Measurements from ENCODE around the gene SERBP1.

SERBP1 gene

DNA sequence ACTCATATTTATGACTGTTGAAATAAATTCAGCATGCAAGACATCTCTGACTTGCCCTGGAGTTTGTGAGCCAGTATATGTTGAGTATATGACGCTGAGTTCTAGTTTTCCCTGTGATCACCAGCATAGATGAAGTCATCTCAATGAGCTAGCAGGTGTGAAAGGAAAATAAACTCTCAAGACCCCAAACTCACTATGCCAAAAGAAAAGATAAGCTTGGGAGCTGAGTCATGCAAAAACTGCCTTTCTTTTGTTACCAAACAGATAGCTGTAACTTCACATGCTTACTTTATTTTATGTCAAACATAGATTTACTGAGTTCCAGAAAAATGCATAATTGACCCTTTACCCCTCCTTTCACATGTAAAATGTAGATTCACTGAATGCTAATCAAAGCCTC, 52.9 kb downstream of the SERBP1 start:
- no peaks in the 10 kb centered on the region for H3K9me3 Mint-ChIP-seq
- H3K36me3 Mint-ChIP-seq, result peaks cover 5% of the 10 kb centered on the region
- no peak for DNase-seq (ENCODE audit: low spot score in 2 of 2)
- H3K27me3 Mint-ChIP-seq, result no peaks in the 10 kb centered on the region
- H3K4me1 Mint-ChIP-seq, result no peaks in the 10 kb centered on the region
- no peak for ATAC-seq (ENCODE audit: low read depth)
- no peak overlapping the region for H3K27ac Mint-ChIP-seq
- no peak overlapping the region for H3K4me3 Mint-ChIP-seq

DNA sequence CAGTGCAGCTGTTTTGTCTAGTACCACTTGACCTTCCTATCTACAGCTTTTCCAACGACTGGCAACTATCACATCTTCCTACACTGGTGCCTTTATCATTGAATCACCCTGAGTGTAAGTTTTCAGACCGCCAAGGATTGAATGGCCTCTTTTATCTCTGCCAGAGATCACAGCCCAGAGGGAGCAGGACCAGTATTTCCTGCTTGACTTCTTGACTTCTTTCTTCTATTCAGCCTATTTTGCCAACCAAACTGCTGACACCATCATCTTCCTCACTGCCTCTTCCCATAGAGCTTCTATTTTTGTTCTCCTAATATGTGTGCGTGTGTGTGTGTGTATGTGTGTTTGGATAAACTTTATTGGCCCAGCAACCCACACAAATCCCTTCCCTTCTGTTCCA, 53.8 kb downstream of the SERBP1 start:
- Mint-ChIP-seq H3K4me3 (no peak overlapping the region), H3K9me3 (no peaks in the 10 kb centered on the region), H3K27me3 (no peaks in the 10 kb centered on the region), H3K36me3 (peaks cover 5% of the 10 kb centered on the region), H3K4me1 (no peaks in the 10 kb centered on the region), H3K27ac (no peak overlapping the region)
- ATAC-seq (ENCODE audit: low read depth), result no peak
- no peak for DNase-seq (ENCODE audit: low spot score in 2 of 2)

DNA sequence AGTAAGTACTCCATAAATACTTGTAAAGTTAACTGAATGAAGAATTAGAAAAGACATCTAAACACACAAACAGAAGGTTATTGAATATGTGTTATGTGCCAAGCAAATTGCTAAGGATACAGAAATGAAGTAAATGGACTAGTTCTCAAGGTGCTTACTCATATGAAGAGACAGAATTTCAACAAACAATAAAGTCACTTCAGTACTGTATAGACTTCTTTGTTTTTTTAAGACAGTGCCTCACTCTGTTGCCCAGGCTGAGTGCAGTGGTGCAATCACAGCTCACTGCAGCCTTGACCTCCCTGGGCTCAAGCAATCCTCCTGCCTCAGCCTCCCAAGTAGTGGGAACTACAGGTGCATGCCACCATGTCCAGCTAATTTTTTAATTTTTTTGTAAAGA, 57.3 kb downstream of the SERBP1 start:
- Mint-ChIP-seq H3K27me3 (no peaks in the 10 kb centered on the region), H3K36me3 (peaks cover 2% of the 10 kb centered on the region), H3K4me3 (no peak overlapping the region), H3K9me3 (no peaks in the 10 kb centered on the region), H3K27ac (no peak overlapping the region), H3K4me1 (no peaks in the 10 kb centered on the region)
- ATAC-seq (ENCODE audit: low read depth) (no peak), DNase-seq (ENCODE audit: low spot score in 2 of 2) (no peak)

DNA sequence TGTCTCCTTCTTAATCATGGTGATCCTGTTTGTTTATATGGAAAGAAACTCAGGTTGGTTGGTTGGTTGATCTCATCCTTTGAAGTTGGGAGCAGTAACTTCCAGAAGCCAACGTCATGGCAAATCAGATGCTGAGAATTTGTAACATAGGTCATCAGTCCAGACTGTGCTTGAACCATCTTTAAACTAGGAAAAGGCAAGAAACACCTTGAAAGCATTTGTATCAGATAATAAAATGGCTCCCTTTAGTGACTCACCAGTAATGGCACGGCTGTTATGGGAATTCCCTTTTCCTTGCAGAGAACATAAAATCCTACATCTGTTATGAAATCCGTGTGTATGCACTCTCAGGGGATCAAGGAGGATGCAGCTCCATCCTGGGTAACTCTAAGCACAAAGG, 58.1 kb downstream of the SERBP1 start:
- peaks cover 2% of the 10 kb centered on the region for H3K9me3 Mint-ChIP-seq
- DNase-seq (ENCODE audit: low spot score in 2 of 2), result no peak
- ATAC-seq (ENCODE audit: low read depth), result no peak
- H3K27ac Mint-ChIP-seq, result no peak overlapping the region
- no peak overlapping the region for H3K4me3 Mint-ChIP-seq
- peaks cover 2% of the 10 kb centered on the region for H3K36me3 Mint-ChIP-seq
- no peaks in the 10 kb centered on the region for H3K4me1 Mint-ChIP-seq
- no peaks in the 10 kb centered on the region for H3K27me3 Mint-ChIP-seq

DNA sequence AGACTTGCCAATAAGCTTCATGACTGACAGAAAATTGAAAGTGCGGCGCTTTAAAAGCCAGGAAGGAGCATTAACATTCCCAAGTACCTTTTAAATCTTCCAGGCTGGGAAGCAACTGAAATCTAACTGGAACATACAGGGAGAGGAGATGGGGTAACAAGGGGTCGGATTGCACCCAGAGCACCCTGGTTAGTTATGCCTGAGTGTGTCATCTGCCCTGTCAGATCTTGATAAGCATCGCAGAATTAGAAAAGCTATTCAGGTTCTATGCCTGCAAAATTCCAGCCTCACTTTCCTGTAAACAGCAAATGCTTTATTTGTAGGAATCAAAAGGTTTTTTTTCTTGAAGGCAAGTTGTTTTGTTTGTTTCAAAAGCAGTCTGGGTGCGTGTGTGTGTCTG, 58.5 kb downstream of the SERBP1 start:
- peaks cover 2% of the 10 kb centered on the region for H3K9me3 Mint-ChIP-seq
- no peak overlapping the region for H3K4me3 Mint-ChIP-seq
- H3K27me3 Mint-ChIP-seq, result no peaks in the 10 kb centered on the region
- DNase-seq (ENCODE audit: low spot score in 2 of 2) (no peak), ATAC-seq (ENCODE audit: low read depth) (no peak)
- no peaks in the 10 kb centered on the region for H3K4me1 Mint-ChIP-seq
- H3K36me3 Mint-ChIP-seq, result peaks cover 2% of the 10 kb centered on the region
- no peak overlapping the region for H3K27ac Mint-ChIP-seq

GRCh38 chr1:67371043-67371442, 59.2 kb downstream of the SERBP1 start:
- Mint-ChIP-seq H3K27me3 (no peaks in the 10 kb centered on the region), H3K36me3 (peaks cover 2% of the 10 kb centered on the region), H3K4me1 (no peaks in the 10 kb centered on the region), H3K4me3 (no peak overlapping the region), H3K9me3 (peaks cover 2% of the 10 kb centered on the region), H3K27ac (no peak overlapping the region)
- DNase-seq (ENCODE audit: low spot score in 2 of 2), result no peak
- ATAC-seq (ENCODE audit: low read depth), result no peak

DNA sequence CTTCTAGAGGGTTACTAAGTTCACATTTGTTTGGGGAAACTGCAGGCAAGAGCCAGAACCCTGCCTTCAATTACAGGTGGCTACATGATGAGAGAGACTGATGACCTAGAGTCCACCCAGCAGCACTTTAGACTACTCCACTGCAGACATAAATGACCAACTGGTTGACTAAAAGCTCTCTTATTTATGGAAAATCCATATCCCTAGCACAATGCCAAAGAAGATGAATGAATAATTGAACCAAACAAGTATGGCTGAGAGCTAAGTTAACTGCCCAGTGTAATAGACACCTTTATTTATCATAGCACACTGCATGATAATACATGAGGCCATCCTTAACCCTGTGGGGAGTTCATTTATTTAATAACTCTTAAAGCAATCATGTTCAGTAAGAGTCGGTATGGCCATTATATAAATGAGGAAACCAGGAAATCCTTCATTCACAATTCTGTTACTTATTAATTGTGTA, 62.1 kb downstream of the SERBP1 start:
- no peak for ATAC-seq (ENCODE audit: low read depth)
- Mint-ChIP-seq H3K9me3 (peaks cover 2% of the 10 kb centered on the region), H3K36me3 (no peaks in the 10 kb centered on the region), H3K27me3 (no peaks in the 10 kb centered on the region), H3K4me1 (no peaks in the 10 kb centered on the region), H3K4me3 (no peak overlapping the region), H3K27ac (no peak overlapping the region)
- DNase-seq (ENCODE audit: low spot score in 2 of 2), result no peak

DNA sequence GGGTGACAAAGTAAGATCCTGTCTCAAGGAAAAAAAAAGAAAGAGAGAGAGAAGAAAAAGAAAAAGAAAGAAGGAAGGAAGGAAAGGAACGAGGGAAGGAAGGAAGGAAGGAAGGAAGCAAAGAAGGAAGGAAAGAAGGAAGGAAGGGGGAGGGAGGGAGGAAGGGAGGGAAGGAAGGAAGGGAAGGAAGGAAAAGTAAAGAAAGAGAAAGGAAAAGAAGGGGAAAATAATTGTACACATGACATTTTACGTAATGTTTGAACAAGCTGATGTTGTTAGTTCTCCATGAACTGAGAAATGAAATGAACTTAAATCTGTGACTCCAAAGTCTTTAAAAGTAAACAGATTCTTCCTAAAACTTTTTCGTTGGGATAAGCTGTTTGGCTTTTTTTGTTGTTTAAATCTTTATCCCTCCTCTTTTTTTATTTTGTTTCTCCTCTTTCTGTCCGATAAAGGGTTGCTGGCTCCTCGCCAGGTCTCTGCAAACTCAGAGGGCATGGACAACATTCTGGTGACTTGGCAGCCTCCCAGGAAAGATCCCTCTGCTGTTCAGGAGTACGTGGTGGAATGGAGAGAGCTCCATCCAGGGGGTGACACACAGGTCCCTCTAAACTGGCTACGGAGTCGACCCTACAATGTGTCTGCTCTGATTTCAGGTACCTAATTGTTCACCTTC, 62.7 kb downstream of the SERBP1 start:
- Mint-ChIP-seq H3K27ac (no peak overlapping the region), H3K27me3 (no peaks in the 10 kb centered on the region), H3K36me3 (no peaks in the 10 kb centered on the region), H3K9me3 (peaks cover 2% of the 10 kb centered on the region), H3K4me1 (no peaks in the 10 kb centered on the region), H3K4me3 (no peak overlapping the region)
- DNase-seq (ENCODE audit: low spot score in 2 of 2), result no peak
- ATAC-seq (ENCODE audit: low read depth), result no peak

DNA sequence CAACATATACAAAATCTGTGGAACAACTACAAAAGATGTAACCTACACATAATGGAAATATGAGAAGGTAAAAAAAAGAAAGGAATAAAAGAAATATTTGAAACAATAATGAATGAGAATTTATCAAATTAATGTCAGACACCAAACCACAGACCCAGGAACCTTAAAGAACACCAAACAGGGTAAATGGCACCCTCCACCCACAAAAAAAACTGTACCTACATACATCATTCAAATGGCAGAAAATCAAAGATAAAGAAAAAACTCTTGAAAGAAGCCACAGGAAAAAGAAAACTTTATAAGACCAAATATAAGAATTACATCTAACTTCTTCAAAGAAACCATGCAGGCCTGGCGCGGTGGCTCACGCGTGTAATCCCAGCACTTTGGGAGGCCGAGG, 68.6 kb downstream of the SERBP1 start:
- Mint-ChIP-seq H3K27me3 (no peaks in the 10 kb centered on the region), H3K36me3 (no peaks in the 10 kb centered on the region), H3K4me1 (no peaks in the 10 kb centered on the region), H3K27ac (no peak overlapping the region), H3K4me3 (no peak overlapping the region), H3K9me3 (no peaks in the 10 kb centered on the region)
- DNase-seq (ENCODE audit: low spot score in 2 of 2) (no peak), ATAC-seq (ENCODE audit: low read depth) (no peak)

- Mint-ChIP-seq H3K27me3 (no peaks in the 10 kb centered on the region), H3K9me3 (no peaks in the 10 kb centered on the region), H3K36me3 (no peaks in the 10 kb centered on the region), H3K4me3 (no peak overlapping the region), H3K4me1 (no peaks in the 10 kb centered on the region), H3K27ac (no peak overlapping the region)
- no peak for ATAC-seq (ENCODE audit: low read depth)
- DNase-seq (ENCODE audit: low spot score in 2 of 2), result no peak
Observed at GRCh38 chr1:67359592-67359991, 70.6 kb downstream of the SERBP1 start.

All from memory B cell (primary cell).